Cardiac muscle cell (in vitro differentiated cells and primary cell): ENCODE results near the gene PEPD. TPM values are rescaled to one million over a fixed set of nuclear protein-coding genes. Genes with fewer than 3 reads are reported as not detected.

Experiments
- DNase-seq, 2 donors: peaks; one replicate each; pipeline versions ENCODE4 v3.0.0 to v3.0.0-alpha.2; 2010 to 2017; ENCODE audit warnings: low read depth in 1 of 2, low spot score in 1 of 2
- H3K27ac ChIP-seq: fragments of 200-600 bp; sonication (generic); 2 replicates; pipeline ENCODE4 v1.5.1; 2016
- H3K27me3 ChIP-seq: fragments of 200-600 bp; sonication (generic); 2 replicates; pipeline ENCODE4 v1.6.0; 2016; ENCODE audit warnings: control low read depth
- H3K36me3 ChIP-seq: fragments of 200-600 bp; sonication (generic); 2 replicates; pipeline ENCODE4 v1.5.1; 2016; ENCODE audit warnings: control low read depth
- H3K4me1 ChIP-seq: fragments of 200-600 bp; sonication (generic); 2 replicates; pipeline ENCODE4 v1.8.1; 2017; ENCODE audit warnings: low read depth, mild to moderate bottlenecking, mixed run types
- H3K4me3 ChIP-seq: fragments of 200-600 bp; sonication (generic); 2 replicates; pipeline ENCODE4 v1.5.1; 2016; ENCODE audit warnings: mild to moderate bottlenecking
- H3K9me3 ChIP-seq: fragments of 200-600 bp; sonication (generic); 2 replicates; pipeline ENCODE4 v1.5.1; 2017; ENCODE audit warnings: low read depth, mild to moderate bottlenecking, control low read depth
- polyA plus RNA-seq: library from polyadenylated mRNA; unstranded; fragments of >200 nt; fragmentation: Nextera tagmentation; extraction: Ambion mirVana; gene quantifications from 2 replicates; pipeline ENCODE4 v1.2.1, GENCODE V29; 2016
- total RNA-seq: library from RNA; depleted of rRNA; stranded (reverse); fragments of >200 nt; gene quantifications from 2 replicates; pipeline ENCODE4 v1.2.3, GENCODE V29; 2016
- TF ChIP-seq, protein P1 (sequence below): IDR thresholded peaks from 2 replicates; pipeline ENCODE4 v1.5.1; 2012; ENCODE audit warnings: low read depth, mild to moderate bottlenecking, low read length

Gene PEPD
- total and polyA plus RNA-seq, 2 experiments from 2014 or later, result 40.3 to 80.6 TPM

GRCh38 chr19:33500991-33501390 lies 20.6 kb downstream of the PEPD start:
- TF ChIP-seq, protein P1, sequence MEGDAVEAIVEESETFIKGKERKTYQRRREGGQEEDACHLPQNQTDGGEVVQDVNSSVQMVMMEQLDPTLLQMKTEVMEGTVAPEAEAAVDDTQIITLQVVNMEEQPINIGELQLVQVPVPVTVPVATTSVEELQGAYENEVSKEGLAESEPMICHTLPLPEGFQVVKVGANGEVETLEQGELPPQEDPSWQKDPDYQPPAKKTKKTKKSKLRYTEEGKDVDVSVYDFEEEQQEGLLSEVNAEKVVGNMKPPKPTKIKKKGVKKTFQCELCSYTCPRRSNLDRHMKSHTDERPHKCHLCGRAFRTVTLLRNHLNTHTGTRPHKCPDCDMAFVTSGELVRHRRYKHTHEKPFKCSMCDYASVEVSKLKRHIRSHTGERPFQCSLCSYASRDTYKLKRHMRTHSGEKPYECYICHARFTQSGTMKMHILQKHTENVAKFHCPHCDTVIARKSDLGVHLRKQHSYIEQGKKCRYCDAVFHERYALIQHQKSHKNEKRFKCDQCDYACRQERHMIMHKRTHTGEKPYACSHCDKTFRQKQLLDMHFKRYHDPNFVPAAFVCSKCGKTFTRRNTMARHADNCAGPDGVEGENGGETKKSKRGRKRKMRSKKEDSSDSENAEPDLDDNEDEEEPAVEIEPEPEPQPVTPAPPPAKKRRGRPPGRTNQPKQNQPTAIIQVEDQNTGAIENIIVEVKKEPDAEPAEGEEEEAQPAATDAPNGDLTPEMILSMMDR, result no peak
- H3K4me3 ChIP-seq, result no peak overlapping the region
- no peaks in the 10 kb centered on the region for H3K36me3 ChIP-seq
- H3K27me3 ChIP-seq, result no peaks in the 10 kb centered on the region
- H3K4me1 ChIP-seq, result no peaks in the 10 kb centered on the region
- no peak overlapping the region for H3K27ac ChIP-seq
- H3K9me3 ChIP-seq, result no peaks in the 10 kb centered on the region
- DNase-seq, result no peak

DNA sequence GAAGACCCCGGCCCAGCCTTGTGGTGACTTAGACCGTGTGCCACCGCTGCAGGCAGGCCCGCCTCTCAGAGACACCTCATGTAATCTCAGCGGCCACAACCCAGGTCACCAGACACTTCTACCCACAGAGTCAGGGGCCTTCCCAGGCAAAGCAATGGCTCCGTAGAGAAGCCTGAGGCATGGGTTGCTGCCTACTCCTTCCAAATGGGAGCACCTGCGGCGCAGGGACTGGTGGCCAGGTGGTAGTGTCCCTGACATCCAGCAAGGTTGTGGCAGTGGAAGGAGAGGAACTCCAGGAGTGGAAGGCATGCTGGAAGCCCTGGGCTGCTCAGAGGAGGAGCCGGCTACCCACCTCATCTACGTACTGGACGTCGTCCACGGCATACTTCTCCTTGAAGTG lies 21.0 kb downstream of the PEPD start:
- Histone ChIP-seq H3K27ac (no peak overlapping the region), H3K36me3 (no peaks in the 10 kb centered on the region), H3K4me1 (no peaks in the 10 kb centered on the region), H3K27me3 (no peaks in the 10 kb centered on the region), H3K4me3 (no peak overlapping the region), H3K9me3 (no peaks in the 10 kb centered on the region)
- no peak for DNase-seq
- TF ChIP-seq, protein P1, result no peak

- Histone ChIP-seq H3K27ac (no peak overlapping the region), H3K4me3 (no peak overlapping the region), H3K27me3 (no peaks in the 10 kb centered on the region), H3K4me1 (no peaks in the 10 kb centered on the region), H3K9me3 (no peaks in the 10 kb centered on the region), H3K36me3 (no peaks in the 10 kb centered on the region)
- TF ChIP-seq, protein P1, result no peak
- DNase-seq, result no peak
Observed at GRCh38 chr19:33499671-33500506, 21.7 kb downstream of the PEPD start.

GRCh38 chr19:33499248-33499647 lies 22.3 kb downstream of the PEPD start:
- Histone ChIP-seq H3K4me1 (no peaks in the 10 kb centered on the region), H3K36me3 (no peaks in the 10 kb centered on the region), H3K27me3 (no peaks in the 10 kb centered on the region), H3K27ac (no peak overlapping the region), H3K9me3 (no peaks in the 10 kb centered on the region), H3K4me3 (no peak overlapping the region)
- DNase-seq, result no peak
- TF ChIP-seq, protein P1, result no peak

DNA sequence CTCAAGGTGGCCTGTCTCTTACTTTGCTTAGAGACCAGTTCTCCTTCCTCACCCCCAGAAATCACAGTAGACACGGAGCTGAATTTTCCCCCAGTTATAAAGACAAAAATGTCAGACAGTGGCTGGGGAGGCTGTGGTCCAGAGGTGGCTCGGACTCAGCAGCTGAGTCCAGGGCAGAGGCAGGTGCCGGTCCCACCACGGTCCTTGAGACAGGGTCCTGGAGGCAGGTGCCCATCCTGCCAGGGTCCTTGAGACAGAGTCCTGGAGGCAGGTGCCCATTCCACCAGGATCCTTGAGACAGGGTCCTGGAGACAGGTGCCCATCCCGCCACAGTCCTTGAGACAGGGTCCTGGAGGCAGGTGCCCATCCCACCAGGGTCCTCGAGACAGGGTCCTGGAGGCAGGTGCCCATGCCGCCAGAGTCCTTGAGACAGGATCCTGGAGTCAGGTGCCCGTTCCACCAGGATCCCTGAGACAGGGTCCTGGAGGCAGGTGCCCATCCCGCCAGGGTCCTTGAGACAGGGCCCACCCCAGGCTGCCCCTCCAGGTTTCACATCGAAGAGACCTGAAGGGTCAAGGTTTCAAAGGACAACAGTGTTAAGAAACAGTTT lies 23.1 kb downstream of the PEPD start:
- Histone ChIP-seq H3K36me3 (no peaks in the 10 kb centered on the region), H3K4me1 (no peaks in the 10 kb centered on the region), H3K9me3 (no peaks in the 10 kb centered on the region), H3K27me3 (no peaks in the 10 kb centered on the region), H3K4me3 (no peak overlapping the region), H3K27ac (no peak overlapping the region)
- DNase-seq, result no peak
- TF ChIP-seq, protein P1, result no peak
